Fibroblast of lung (primary cell): Measurements from ENCODE around the gene C17orf107. TPM values are rescaled to one million over a fixed set of nuclear protein-coding genes. Genes with fewer than 3 reads are reported as not detected.

Source experiments
- DNase-seq, 2 donors: peaks; one replicate each; pipeline versions ENCODE4 v3.0.0 to v3.0.0-alpha.2; 2010; ENCODE audit warnings: low read depth in 2 of 2
- H2AFZ ChIP-seq: 2 replicates; pipeline ENCODE4 v1.5.1; 2012; ENCODE audit warnings: low read length, control low read depth, inconsistent platforms
- H3K27ac ChIP-seq: 2 replicates; pipeline ENCODE4 v1.5.1; 2011; ENCODE audit warnings: low read length, control low read depth; ENCODE audit not compliant: insufficient read depth
- H3K27me3 ChIP-seq: 2 replicates; pipeline ENCODE4 v1.5.1; 2011; ENCODE audit warnings: mild to moderate bottlenecking, low read length; ENCODE audit not compliant: control insufficient read depth, insufficient read depth
- H3K36me3 ChIP-seq: 2 replicates; pipeline ENCODE4 v1.5.1; 2011; ENCODE audit warnings: low read length; ENCODE audit not compliant: control insufficient read depth, insufficient read depth
- H3K4me1 ChIP-seq: 2 replicates; pipeline ENCODE4 v1.5.1; 2011; ENCODE audit warnings: low read length; ENCODE audit not compliant: control insufficient read depth, insufficient read depth; ENCODE audit errors: extremely low read depth
- H3K4me2 ChIP-seq: 2 replicates; pipeline ENCODE4 v1.5.1; 2011; ENCODE audit warnings: low read length, control low read depth; ENCODE audit not compliant: insufficient read depth; ENCODE audit errors: extremely low read depth
- H3K4me3 ChIP-seq, 4 experiments: fragments of 200-600 bp in 1 of 4; sonication (generic) in 1 of 4; replicated peaks in 1 of 4; 2 replicates each; pipeline ENCODE4 v1.5.1; 2011 to 2016; ENCODE audit warnings: low read length in 4 of 4, low read depth in 3 of 4, mild to moderate bottlenecking in 3 of 4, control low read depth in 2 of 4, inconsistent platforms in 1 of 4, mixed read lengths in 1 of 4; ENCODE audit not compliant: insufficient read depth in 1 of 4; ENCODE audit errors: control extremely low read depth in 1 of 4
- H3K79me2 ChIP-seq: 2 replicates; pipeline ENCODE4 v1.5.1; 2012; ENCODE audit warnings: mild to moderate bottlenecking, low read length, inconsistent platforms; ENCODE audit not compliant: control insufficient read depth, insufficient read depth
- H3K9ac ChIP-seq: 2 replicates; pipeline ENCODE4 v1.5.1; 2011; ENCODE audit warnings: mild to moderate bottlenecking, low read length, control low read depth; ENCODE audit not compliant: insufficient read depth
- H3K9me3 ChIP-seq: 2 replicates; pipeline ENCODE4 v1.5.1; 2012; ENCODE audit warnings: low read depth, low read length; ENCODE audit not compliant: control insufficient read depth, insufficient read depth
- H4K20me1 ChIP-seq: 2 replicates; pipeline ENCODE4 v1.5.1; 2011; ENCODE audit warnings: low read length; ENCODE audit not compliant: control insufficient read depth, insufficient read depth; ENCODE audit errors: extremely low read depth
- CTCF ChIP-seq, 2 donors: IDR thresholded peaks in 1 of 2; conservative IDR thresholded peaks in 1 of 2; 1 replicate in 1 of 2; 2 replicates in 1 of 2; pipeline ENCODE4 v1.5.1; 2011 to 2012; ENCODE audit warnings: low read length in 2 of 2, control low read depth in 1 of 2, inconsistent platforms in 1 of 2, low read depth in 1 of 2, mild to moderate bottlenecking in 1 of 2
- EZH2 ChIP-seq: IDR thresholded peaks from 2 replicates; pipeline ENCODE4 v1.5.1; 2012; ENCODE audit warnings: low read length, control low read depth, mild to moderate bottlenecking; ENCODE audit errors: missing control alignments
- polyA plus RNA-seq, 2 donors: library from polyadenylated mRNA; depleted of rRNA in 1 of 2; stranded (reverse) in 1 of 2; unstranded in 1 of 2; fragments of >200 nt; gene quantifications; 2 replicates each; pipeline ENCODE4 v1.2.1, GENCODE V29; 2011 to 2012; ENCODE audit warnings: missing spikeins in 1 of 2
- total RNA-seq: library from RNA; depleted of rRNA; stranded (reverse); fragments of >200 nt; gene quantifications from 2 replicates; pipeline ENCODE4 v1.2.1, GENCODE V29; 2014

The C17orf107 gene
- total and polyA plus RNA-seq, 2 donors (not counting 1 experiment from before 2014, with no cell fraction given) = 0.67 to 1.8 TPM

GRCh38 chr17:4944163-4944553 lies 44.8 kb downstream of the C17orf107 start:
- DNase-seq = no peak
- Histone ChIP-seq H3K4me2 (no peak overlapping the region), H4K20me1 (peaks cover 2% of the 10 kb centered on the region), H3K9me3 (no peaks in the 10 kb centered on the region), H3K36me3 (peaks cover 27% of the 10 kb centered on the region), H2AFZ (no peak overlapping the region), H3K4me3 (no peak overlapping the region), H3K4me1 (peaks cover 25% of the 10 kb centered on the region), H3K79me2 (peaks cover 81% of the 10 kb centered on the region), H3K27ac (peak overlapping the region; percentile 74), H3K9ac (no peak overlapping the region), H3K27me3 (no peaks in the 10 kb centered on the region)
- TF ChIP-seq EZH2 (no peak), CTCF (conservative IDR thresholded peaks at IDR 0.05 in 1 of 2, IDR thresholded peaks at IDR 0.05 in 1 of 2; ENCODE audit: low read depth in 1 of 2, low read length in 2 of 2) (no peak)

- Histone ChIP-seq H3K9me3 (no peaks in the 10 kb centered on the region), H3K4me3 (peak overlapping the region; percentile 0 to 97 (median 26)), H3K27ac (peak overlapping the region; percentile 74), H2AFZ (no peak overlapping the region), H3K4me1 (peaks cover 24% of the 10 kb centered on the region), H4K20me1 (peaks cover 2% of the 10 kb centered on the region), H3K36me3 (peaks cover 27% of the 10 kb centered on the region), H3K79me2 (peaks cover 77% of the 10 kb centered on the region), H3K4me2 (peak overlapping the region; percentile 63), H3K9ac (no peak overlapping the region), H3K27me3 (no peaks in the 10 kb centered on the region)
- no peak for TF ChIP-seq EZH2
- TF ChIP-seq CTCF (conservative IDR thresholded peaks at IDR 0.05 in 1 of 2, IDR thresholded peaks at IDR 0.05 in 1 of 2; ENCODE audit: low read depth in 1 of 2, low read length in 2 of 2) = no peak
- no peak for DNase-seq
Observed at GRCh38 chr17:4944554-4945175, 45.3 kb downstream of the C17orf107 start.

- H3K4me2 ChIP-seq = peak overlapping the region; percentile 63
- DNase-seq = peak; percentile 90 to 91
- peaks cover 77% of the 10 kb centered on the region for H3K79me2 ChIP-seq
- peaks cover 2% of the 10 kb centered on the region for H4K20me1 ChIP-seq
- no peaks in the 10 kb centered on the region for H3K27me3 ChIP-seq
- no peak overlapping the region for H2AFZ ChIP-seq
- peak overlapping the region; percentile 21 to 97 (median 97) for H3K4me3 ChIP-seq
- peaks cover 24% of the 10 kb centered on the region for H3K4me1 ChIP-seq
- no peaks in the 10 kb centered on the region for H3K9me3 ChIP-seq
- peaks cover 27% of the 10 kb centered on the region for H3K36me3 ChIP-seq
- no peak overlapping the region for H3K9ac ChIP-seq
- peak overlapping the region; percentile 74 for H3K27ac ChIP-seq
- TF ChIP-seq CTCF (conservative IDR thresholded peaks at IDR 0.05 in 1 of 2, IDR thresholded peaks at IDR 0.05 in 1 of 2; ENCODE audit: low read depth in 1 of 2, low read length in 2 of 2) = no peak
- no peak for TF ChIP-seq EZH2
Observed at GRCh38 chr17:4945176-4945943, 46.0 kb downstream of the C17orf107 start.
